ENCODE data around the gene RPS6KA2.
A peak's percentile ranks its signal among the peaks of the same experiment; 100 is the strongest.

RPS6KA2 gene

DNA sequence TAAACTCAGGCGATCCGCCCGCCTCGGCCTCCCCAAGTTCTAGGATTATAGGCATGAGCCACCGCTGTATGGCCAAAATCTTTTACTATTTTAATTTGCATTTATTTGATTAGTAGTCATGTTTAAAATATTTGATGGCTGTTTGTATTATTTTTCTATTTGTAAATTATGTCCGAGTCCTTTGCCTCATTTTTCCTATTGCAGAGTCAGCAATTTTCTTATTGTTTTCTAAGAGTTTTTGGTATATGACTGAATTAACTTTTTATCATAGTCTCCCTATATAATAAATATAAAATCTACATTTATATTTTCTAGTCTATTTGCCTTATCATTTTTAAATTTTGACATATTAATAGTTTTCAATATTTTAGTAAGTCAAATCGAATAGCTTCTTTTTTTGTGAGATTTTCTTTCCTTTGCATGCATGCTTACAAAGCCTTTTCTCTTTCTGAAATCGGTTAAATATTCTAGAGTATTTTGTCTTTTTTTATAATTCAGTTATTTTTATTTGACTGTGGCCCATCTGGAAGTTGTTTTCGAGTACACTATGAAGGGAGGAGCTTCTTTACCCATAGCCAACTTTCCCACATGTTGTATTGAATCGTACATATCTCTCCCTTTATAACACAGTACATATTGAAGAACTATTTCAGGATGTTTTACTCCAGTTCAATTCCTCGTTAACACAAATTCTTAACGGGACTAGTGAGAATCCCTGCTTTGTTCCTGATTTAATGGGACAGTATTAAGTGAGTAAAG is 34.5 kb upstream of the RPS6KA2 start:
- no peak for DNase-seq (ENCODE audit: low spot score)
- Mint-ChIP-seq H3K27me3 (ENCODE audit: low read depth) (peaks cover 20% of the 10 kb centered on the region), H3K36me3 (ENCODE audit: low read depth) (no peaks in the 10 kb centered on the region), H3K9me3 (no peaks in the 10 kb centered on the region), H3K27ac (no peak overlapping the region), H3K4me1 (ENCODE audit: low read depth) (peaks cover 9% of the 10 kb centered on the region), H3K4me3 (no peak overlapping the region)

DNA sequence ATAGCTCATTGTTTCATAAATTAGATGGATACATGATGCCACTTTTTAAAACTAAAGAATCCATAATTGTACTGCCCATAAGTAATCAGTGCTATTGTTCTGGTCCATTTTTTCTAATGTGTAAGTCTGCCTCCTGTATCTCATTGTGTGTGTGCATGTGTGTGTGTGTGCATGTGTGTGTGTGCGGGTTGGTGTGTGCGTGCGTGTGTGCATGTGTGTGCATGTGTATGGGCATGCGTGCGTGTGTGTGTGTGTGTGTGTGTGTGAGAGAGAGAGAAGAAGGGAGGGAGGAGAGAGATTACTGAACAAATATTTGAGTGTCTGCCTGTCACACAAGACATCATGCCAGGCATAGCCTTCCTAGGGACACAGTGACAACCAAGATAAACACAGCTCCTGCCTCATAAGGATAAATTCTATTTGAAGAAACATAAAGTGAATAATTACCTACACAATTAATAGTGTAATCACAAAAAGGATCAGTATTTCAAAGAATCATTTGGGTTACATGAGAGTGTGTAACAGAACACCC is 33.2 kb upstream of the RPS6KA2 start:
- no peak overlapping the region for H3K27ac Mint-ChIP-seq
- DNase-seq (ENCODE audit: low spot score): no peak
- H3K27me3 Mint-ChIP-seq (ENCODE audit: low read depth): peaks cover 22% of the 10 kb centered on the region
- no peaks in the 10 kb centered on the region for H3K36me3 Mint-ChIP-seq (ENCODE audit: low read depth)
- peaks cover 9% of the 10 kb centered on the region for H3K4me1 Mint-ChIP-seq (ENCODE audit: low read depth)
- H3K4me3 Mint-ChIP-seq: no peak overlapping the region
- H3K9me3 Mint-ChIP-seq: no peaks in the 10 kb centered on the region

DNA sequence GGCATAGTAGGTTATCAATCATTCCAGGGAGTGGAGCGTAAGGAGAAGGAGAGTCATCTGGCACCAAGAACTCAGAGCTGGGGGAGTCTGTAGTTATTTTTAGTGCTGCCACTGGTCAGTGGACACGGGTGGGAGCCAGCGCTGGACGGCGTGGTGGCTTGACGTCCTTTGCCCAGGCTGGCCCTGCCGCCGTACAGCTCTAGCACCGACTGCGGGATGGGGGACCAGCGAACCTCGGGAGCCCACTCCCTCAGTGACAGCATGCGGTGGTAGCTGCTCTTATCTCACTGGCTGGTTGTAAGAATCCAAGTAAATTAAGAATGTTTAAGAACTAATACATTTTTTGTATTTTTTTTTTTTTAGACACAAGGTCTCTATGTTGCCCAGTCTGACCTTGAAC is 32.5 kb upstream of the RPS6KA2 start:
- Mint-ChIP-seq H3K36me3 (ENCODE audit: low read depth) (no peaks in the 10 kb centered on the region), H3K27ac (no peak overlapping the region), H3K27me3 (ENCODE audit: low read depth) (peaks cover 22% of the 10 kb centered on the region), H3K4me1 (ENCODE audit: low read depth) (peaks cover 9% of the 10 kb centered on the region), H3K4me3 (no peak overlapping the region), H3K9me3 (no peaks in the 10 kb centered on the region)
- no peak for DNase-seq (ENCODE audit: low spot score)

DNA sequence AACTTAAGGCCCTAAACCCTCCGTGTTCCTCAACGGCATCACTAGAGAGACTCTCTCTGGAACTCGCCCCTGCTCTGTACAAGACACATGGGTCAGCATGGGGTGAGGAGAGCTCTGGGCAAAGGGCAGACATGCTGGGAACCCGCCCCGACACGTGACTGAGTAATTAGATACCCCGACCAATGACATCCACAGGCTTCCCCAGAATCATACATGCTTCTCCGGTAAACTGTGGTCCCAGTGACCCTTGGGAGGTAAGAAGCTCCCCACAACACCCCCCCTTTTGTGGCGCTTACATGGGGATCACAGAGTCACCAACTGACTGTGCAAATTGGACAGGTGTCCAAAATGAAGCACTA is 31.7 kb upstream of the RPS6KA2 start:
- Mint-ChIP-seq H3K9me3 (no peaks in the 10 kb centered on the region), H3K27me3 (ENCODE audit: low read depth) (peaks cover 22% of the 10 kb centered on the region), H3K27ac (no peak overlapping the region), H3K4me3 (no peak overlapping the region), H3K36me3 (ENCODE audit: low read depth) (no peaks in the 10 kb centered on the region), H3K4me1 (ENCODE audit: low read depth) (peaks cover 9% of the 10 kb centered on the region)
- DNase-seq (ENCODE audit: low spot score): no peak

DNA sequence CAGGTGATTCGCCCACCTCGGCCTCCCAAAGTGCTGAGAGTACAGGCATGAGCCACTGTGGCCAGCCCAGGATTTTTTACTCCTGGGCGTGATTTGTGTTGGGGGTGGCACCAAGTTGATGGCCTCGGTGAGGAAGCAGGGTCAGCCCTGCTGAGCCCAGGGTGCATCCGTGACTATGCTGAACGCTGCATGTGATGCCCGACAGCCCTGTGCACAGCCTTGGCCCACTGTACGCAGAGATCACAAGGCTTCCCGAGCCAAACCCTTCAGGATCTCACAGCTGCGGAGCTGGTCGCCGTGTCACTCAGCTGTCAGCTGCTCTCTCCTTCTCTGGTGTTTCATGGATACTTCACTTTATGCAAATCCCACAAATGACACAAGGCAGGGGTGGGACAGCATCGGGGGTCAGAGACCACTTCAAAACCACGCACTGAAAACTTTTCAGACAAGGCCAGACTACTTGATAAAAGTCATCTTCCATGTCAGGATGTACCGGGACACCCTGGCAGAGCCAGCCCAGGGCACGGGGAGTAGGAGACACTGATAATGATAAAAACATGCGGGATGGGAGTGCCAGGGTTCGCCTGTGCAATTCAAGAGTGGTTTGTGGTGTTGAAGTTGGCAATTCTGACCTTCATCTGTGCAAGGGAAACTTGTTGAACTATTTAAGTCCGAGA is 31.2 kb upstream of the RPS6KA2 start:
- no peak for DNase-seq (ENCODE audit: low spot score)
- Mint-ChIP-seq H3K4me3 (no peak overlapping the region), H3K9me3 (no peaks in the 10 kb centered on the region), H3K36me3 (ENCODE audit: low read depth) (no peaks in the 10 kb centered on the region), H3K27me3 (ENCODE audit: low read depth) (peaks cover 22% of the 10 kb centered on the region), H3K27ac (no peak overlapping the region), H3K4me1 (ENCODE audit: low read depth) (peaks cover 8% of the 10 kb centered on the region)

DNA sequence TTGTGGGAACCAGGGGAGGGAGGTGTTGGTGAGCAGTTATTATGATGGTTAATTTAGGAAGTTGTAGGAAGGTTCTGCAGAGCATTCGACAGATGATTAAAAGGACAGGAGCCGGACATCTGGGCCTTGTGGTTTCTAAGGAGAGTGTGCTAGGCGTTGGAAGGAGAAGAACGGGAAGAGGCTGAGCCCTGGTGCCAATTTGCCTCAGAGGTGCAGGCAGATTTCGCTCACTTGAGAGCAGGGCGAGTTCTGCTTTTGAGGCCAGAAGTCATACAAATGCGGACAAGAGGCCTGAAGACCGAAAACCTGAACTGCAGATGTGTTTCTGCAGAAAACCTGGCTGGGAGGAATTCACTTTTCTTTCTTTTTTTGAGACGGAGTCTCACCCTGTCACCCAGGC is 30.5 kb upstream of the RPS6KA2 start:
- H3K36me3 Mint-ChIP-seq (ENCODE audit: low read depth): no peaks in the 10 kb centered on the region
- DNase-seq (ENCODE audit: low spot score): no peak
- no peaks in the 10 kb centered on the region for H3K9me3 Mint-ChIP-seq
- no peak overlapping the region for H3K27ac Mint-ChIP-seq
- peak overlapping the region; percentile 42 for H3K4me3 Mint-ChIP-seq
- H3K4me1 Mint-ChIP-seq (ENCODE audit: low read depth): peaks cover 8% of the 10 kb centered on the region
- peaks cover 21% of the 10 kb centered on the region for H3K27me3 Mint-ChIP-seq (ENCODE audit: low read depth)

DNA sequence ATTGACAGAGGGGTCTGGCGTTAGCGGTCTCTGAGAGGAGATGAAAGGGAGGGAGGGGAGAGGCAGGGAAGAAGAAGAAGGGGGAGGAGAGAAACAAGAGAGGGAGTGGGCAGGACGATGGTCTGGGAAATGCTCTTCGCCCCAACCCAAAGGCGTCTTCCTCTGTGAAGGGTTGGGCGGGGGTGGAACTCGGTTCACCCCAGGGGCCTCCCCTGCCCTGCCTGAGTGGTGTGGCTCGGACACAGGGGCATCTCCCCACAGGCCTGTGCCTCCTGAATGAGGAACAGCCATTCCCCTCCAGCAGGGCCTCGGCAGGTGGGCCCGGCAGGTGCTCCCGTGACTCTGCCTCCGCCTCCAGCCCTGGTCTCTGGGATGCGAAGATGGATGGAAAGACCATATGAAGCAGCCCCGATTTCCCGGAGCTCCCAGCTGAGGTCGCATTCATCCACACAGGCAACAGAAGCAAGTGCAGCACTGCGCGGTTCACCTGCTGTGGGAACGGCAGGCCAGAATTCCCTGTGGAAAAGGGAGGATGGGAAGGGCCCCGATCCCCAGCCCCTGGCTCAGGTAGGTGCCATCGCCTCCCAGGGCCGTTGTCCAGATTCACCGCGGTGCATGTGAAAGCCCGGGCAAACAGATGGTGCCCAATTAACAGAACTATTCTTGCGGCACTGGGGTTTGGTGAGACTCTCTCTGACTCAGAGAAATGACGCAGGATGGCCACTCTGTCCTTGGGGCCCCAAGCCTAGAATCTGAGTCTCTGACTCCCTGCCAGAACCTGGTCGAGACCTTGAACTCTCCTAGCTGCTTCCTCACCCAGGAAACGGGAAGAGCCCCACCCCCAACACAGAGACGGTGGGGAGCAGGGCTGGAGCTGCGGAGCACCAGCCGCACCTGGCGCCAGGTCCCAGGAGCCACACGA is 29.4 kb upstream of the RPS6KA2 start:
- Mint-ChIP-seq H3K27me3 (ENCODE audit: low read depth) (peaks cover 20% of the 10 kb centered on the region), H3K9me3 (no peaks in the 10 kb centered on the region), H3K36me3 (ENCODE audit: low read depth) (no peaks in the 10 kb centered on the region), H3K27ac (no peak overlapping the region), H3K4me1 (ENCODE audit: low read depth) (peaks cover 8% of the 10 kb centered on the region), H3K4me3 (peak overlapping the region; percentile 42)
- DNase-seq (ENCODE audit: low spot score): no peak

DNA sequence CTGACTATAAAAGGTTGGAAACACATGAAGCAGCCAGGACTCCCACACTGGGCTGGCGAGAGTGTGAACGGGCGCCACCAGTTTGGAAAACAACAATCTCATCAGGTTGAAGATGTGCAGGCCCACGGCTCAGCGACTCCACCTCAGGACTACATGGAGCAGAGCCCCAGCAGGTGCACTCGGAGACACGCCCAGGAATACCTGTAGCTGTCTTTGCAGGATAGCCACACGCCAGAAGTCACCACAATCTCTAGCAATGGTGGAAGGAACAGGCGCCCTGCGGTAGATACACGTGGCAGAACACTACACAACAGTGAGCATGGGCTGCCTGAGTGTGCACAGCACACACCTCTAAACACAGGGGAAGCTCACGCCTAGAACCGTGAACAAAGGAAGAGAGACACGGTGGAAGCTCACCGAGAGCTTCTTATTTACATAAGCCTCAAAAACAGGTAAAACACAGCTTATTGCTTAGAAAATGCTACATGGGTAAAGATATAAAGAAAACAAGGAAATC is 28.7 kb upstream of the RPS6KA2 start:
- peaks cover 8% of the 10 kb centered on the region for H3K4me1 Mint-ChIP-seq (ENCODE audit: low read depth)
- peaks cover 20% of the 10 kb centered on the region for H3K27me3 Mint-ChIP-seq (ENCODE audit: low read depth)
- H3K36me3 Mint-ChIP-seq (ENCODE audit: low read depth): no peaks in the 10 kb centered on the region
- H3K9me3 Mint-ChIP-seq: no peaks in the 10 kb centered on the region
- no peak overlapping the region for H3K27ac Mint-ChIP-seq
- DNase-seq (ENCODE audit: low spot score): no peak
- H3K4me3 Mint-ChIP-seq: no peak overlapping the region

DNA sequence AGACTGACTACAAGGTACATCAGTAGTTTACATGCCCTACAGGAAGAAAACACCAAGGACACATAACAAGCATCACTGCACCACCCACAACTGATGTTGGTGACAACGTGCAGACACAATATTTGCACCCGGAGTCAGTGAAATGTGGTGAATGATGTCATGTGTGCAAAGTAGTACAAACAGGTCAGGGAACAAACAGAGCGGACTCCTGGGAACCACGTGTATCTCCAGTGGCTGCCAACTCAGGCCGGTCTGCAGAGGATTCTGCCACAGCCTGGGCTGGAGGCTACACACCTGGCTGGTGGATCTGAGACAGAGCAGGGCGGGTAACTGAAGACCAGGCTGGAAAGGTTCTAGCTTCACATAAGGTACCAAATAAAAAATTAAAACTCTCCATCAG is 28.2 kb upstream of the RPS6KA2 start:
- Mint-ChIP-seq H3K36me3 (ENCODE audit: low read depth) (no peaks in the 10 kb centered on the region), H3K4me3 (no peak overlapping the region), H3K9me3 (no peaks in the 10 kb centered on the region), H3K27ac (no peak overlapping the region), H3K27me3 (ENCODE audit: low read depth) (peaks cover 18% of the 10 kb centered on the region), H3K4me1 (ENCODE audit: low read depth) (peaks cover 8% of the 10 kb centered on the region)
- no peak for DNase-seq (ENCODE audit: low spot score)

DNA sequence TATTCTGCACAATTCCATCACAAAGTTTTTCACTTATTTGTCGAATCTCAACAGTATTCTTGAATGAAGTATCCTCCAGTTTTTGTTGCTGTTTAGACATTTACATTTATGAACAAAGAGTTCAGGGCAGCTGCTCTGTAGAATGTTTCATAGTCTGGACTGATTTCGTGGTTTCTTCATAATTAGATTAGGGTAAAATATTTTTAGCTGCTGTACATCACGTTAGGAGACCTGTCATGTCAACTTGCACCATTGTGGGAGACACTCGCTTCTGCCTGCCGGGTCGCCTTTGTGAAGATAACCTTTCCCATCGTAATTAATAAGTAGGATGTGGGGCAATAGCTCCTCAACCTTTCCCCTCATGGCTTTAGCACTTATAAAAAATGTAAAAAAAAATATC is 27.5 kb upstream of the RPS6KA2 start:
- H3K27me3 Mint-ChIP-seq (ENCODE audit: low read depth): peaks cover 16% of the 10 kb centered on the region
- H3K4me1 Mint-ChIP-seq (ENCODE audit: low read depth): peaks cover 8% of the 10 kb centered on the region
- H3K36me3 Mint-ChIP-seq (ENCODE audit: low read depth): no peaks in the 10 kb centered on the region
- H3K9me3 Mint-ChIP-seq: no peaks in the 10 kb centered on the region
- no peak overlapping the region for H3K27ac Mint-ChIP-seq
- H3K4me3 Mint-ChIP-seq: no peak overlapping the region
- DNase-seq (ENCODE audit: low spot score): no peak

DNA sequence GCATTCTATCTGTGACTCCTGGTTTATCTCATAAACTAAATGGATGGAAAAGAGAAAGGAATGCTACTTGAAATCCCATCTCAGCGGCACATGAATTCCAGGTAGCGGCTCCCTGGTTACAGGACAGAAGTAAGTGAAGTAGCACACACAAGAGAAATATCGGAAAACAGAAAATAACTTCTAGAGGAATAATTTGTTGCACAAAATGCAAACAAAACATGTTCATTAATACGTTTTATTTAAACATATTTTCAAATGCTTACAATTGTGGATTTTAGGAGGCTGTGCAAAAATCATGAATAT is 26.5 kb upstream of the RPS6KA2 start:
- no peak for DNase-seq (ENCODE audit: low spot score)
- Mint-ChIP-seq H3K9me3 (no peaks in the 10 kb centered on the region), H3K36me3 (ENCODE audit: low read depth) (no peaks in the 10 kb centered on the region), H3K4me3 (no peak overlapping the region), H3K4me1 (ENCODE audit: low read depth) (peaks cover 8% of the 10 kb centered on the region), H3K27me3 (ENCODE audit: low read depth) (peaks cover 16% of the 10 kb centered on the region), H3K27ac (no peak overlapping the region)

DNA sequence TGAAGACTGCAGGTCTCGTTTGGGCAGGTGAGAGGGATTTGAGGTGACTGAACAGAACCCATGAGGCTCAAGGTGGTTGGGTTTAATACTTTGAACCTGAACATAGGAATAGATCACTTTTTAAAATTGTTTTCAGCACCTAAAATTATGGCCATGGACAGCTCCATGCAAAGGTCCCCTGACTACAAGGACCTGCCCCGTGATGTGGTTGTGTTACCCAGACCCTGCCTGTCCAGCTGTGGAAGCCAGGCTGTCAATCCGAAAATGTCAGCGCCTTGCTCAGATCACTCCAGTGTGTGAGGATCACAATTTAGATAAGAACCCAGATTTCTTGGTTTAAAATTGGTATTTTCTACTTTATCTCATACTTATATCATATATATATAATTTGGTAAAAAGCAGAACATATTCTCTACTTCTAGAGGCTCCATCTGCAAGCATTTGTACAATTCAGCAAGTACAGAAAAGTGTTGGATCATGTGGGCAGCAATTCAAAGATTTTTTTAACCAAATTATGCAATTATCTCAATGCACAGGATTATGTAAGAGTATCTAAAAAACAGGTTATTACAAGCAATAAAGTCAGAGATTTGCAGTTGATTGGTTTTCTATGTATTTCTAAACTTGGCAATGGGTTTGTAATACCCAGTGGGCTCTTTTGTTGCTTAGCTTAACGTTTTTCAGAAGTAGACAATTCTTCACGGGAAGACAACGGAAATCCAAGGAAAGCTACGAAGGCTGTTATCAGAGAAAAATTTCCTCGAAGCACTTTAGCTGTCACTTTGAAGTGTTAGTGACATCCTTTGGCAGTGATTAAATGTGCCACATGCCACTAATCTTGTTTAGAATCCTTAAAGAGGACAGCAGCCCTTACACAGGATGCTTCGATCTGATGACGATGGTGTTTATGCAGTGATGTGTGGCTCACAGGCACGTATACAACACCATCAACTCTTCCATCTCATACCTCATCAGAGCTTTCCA is 24.1 kb upstream of the RPS6KA2 start:
- H3K9me3 Mint-ChIP-seq: no peaks in the 10 kb centered on the region
- no peak for DNase-seq (ENCODE audit: low spot score)
- no peak overlapping the region for H3K4me3 Mint-ChIP-seq
- peaks cover 2% of the 10 kb centered on the region for H3K27me3 Mint-ChIP-seq (ENCODE audit: low read depth)
- no peaks in the 10 kb centered on the region for H3K4me1 Mint-ChIP-seq (ENCODE audit: low read depth)
- no peaks in the 10 kb centered on the region for H3K36me3 Mint-ChIP-seq (ENCODE audit: low read depth)
- no peak overlapping the region for H3K27ac Mint-ChIP-seq

DNA sequence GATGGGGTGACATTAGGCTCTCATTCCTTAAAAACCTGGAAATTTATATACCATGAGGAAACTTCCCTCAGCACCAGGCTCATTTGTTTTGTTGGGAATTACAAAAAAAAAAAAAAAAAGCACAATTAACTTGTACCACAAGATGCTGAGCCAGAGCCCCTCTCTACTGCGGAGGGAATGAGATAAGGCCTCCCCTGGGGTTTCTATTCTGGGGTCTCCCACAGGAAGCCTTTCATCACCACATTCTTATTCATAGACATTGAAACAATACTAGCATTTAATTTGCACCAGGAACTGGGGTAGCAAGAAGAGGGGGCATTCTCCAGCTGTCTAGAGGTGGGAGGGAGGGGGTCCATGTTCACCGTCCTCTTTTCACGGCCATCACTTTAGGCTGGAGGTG is 23.0 kb upstream of the RPS6KA2 start:
- Mint-ChIP-seq H3K4me1 (ENCODE audit: low read depth) (no peaks in the 10 kb centered on the region), H3K4me3 (no peak overlapping the region), H3K27ac (no peak overlapping the region), H3K36me3 (ENCODE audit: low read depth) (no peaks in the 10 kb centered on the region), H3K9me3 (no peaks in the 10 kb centered on the region), H3K27me3 (ENCODE audit: low read depth) (peaks cover 2% of the 10 kb centered on the region)
- no peak for DNase-seq (ENCODE audit: low spot score)
